Pancreas (tissue), 10 donors: ENCODE measurements around the gene MANSC4. TPM values are rescaled to one million over a fixed set of nuclear protein-coding genes. Genes with fewer than 3 reads are reported as not detected.

ENCODE experiments used
- ATAC-seq, 4 donors: fragments of 200-7000 bp; cut with Tn5 transposase; one replicate each; pipeline versions ENCODE4 v1.8.0 to v1.9.1; 2020; ENCODE audit warnings: mild to moderate bottlenecking in 4 of 4, moderate library complexity in 4 of 4
- DNase-seq, 6 donors: peaks; one replicate each; pipeline ENCODE4 v3.0.0-alpha.2; 2020
- FAIRE-seq: peaks from 2 replicates; lab custom pipeline; 2012; peaks lifted over from hg19 to GRCh38; lab: Jason Lieb, UNC
- H3K27ac ChIP-seq, 4 donors: fragments of 200-600 bp; sonication (generic); 1 replicate in 3 of 4; 2 replicates in 1 of 4; pipeline versions ENCODE4 v1.5.0 to v1.8.0; 2020
- H3K27me3 ChIP-seq, 4 donors: fragments of 200-600 bp; one replicate each; pipeline ENCODE4 v1.8.0; 2021
- H3K36me3 ChIP-seq, 3 donors: fragments of 200-600 bp; sonication (generic) in 1 of 3; one replicate each; pipeline versions ENCODE4 v1.5.0 to v1.8.0; 2020 to 2021
- H3K4me1 ChIP-seq, 3 donors: fragments of 200-600 bp; one replicate each; pipeline ENCODE4 v1.8.0; 2021
- H3K4me3 ChIP-seq, 4 donors: fragments of 200-600 bp; sonication (generic) in 2 of 4; one replicate each; pipeline versions ENCODE4 v1.5.0 to v1.8.0; 2020 to 2021
- H3K9me3 ChIP-seq, 4 donors: fragments of 200-600 bp; one replicate each; pipeline ENCODE4 v1.8.0; 2021
- WGBS, 2 donors: extraction: QIAGEN DNeasy Blood & Tissue Kit; methylation state at CpG; one replicate each; pipeline ENCODE4 v1.1.7; 2013; 5-methylcytosine and 5-hydroxymethylcytosine counted together
- intact Hi-C, 3 donors: fragments of 100-400 bp; cut with DNase I; formaldehyde crosslinking; loops; one replicate each; pipeline versions ENCODE4 v1.11.1 to v1.14.2; 2022
- polyA plus RNA-seq, 2 donors: library from polyadenylated mRNA; stranded (reverse); fragments of 200-250 nt; gene quantifications; one replicate each; pipeline ENCODE4 v1.2.3, GENCODE V29; 2013
- total RNA-seq, 6 donors: library from RNA; stranded (reverse); fragmentation: NEBNext Ultra II Directional in 4 of 6; extraction: Animal tissue kit (Norgen Biotek cat#: 25700) in 4 of 6; gene quantifications; one replicate each; pipeline versions ENCODE4 v1.2.1 to v1.2.4, GENCODE V29; 2021 to 2023
- TF ChIP-seq, protein P1 (sequence below), 4 donors: fragments of 200-600 bp; sonication (generic) in 3 of 4; IDR thresholded peaks; one replicate each; pipeline versions ENCODE4 v1.5.0 to v1.8.0; 2021; ENCODE audit warnings: antibody characterized with exemption in 4 of 4
- donor health status: healthy with polysubstance abuse.
- donor health status: DM: no; HTN: no; CAD: no; lungs with moderate emphysema.
- donor health status: DM: no; HTN: no; CAD: no.
- donor health status: control.
- donor health status: control.
- donor health status: Bipolar disorder and iron deficiency.
- donor health status: DM: yes; HTN: yes; CAD: no.
- donor health status: DM: no; HTN: no; CAD: no.
- donor health status: DM: no; HTN: no; CAD: no.
- donor health status: DM: yes; HTN: yes; CAD: no.

MANSC4 gene
- total and polyA plus RNA-seq, 8 donors, result 0.19 to 2.3 (median 0.23) TPM; not detected in 5

DNA sequence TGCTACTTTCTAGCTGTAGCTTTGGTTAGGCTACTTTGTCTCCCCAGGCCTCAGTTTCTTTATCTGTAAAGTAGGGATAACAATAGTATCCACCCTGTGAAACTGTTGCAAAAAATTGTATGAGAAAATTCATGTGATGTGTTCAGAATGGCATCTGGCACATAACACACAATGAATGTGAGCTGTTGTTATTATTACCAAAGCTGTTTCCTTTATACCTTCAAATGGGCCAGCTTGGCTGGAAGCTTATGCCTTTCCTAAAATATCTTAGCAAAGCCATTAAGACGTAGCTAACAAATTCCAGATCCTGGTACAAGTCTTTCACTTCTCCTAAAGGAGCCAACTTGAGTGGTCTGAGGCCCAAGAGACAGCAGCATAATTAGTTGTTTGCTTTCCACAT is 25.2 kb upstream of the MANSC4 start:
- DNase-seq (no peak), ATAC-seq (no peak), FAIRE-seq (no peak)
- intact Hi-C loops, result no loop called here
- Histone ChIP-seq H3K27ac (no peak overlapping the region), H3K9me3 (no peaks in the 10 kb centered on the region), H3K4me1 (peaks cover 0 to 7% (median 5%) of the 10 kb centered on the region in 3 donors), H3K4me3 (no peak overlapping the region), H3K36me3 (no peaks in the 10 kb centered on the region), H3K27me3 (no peaks in the 10 kb centered on the region)
- 0 to 73% methylated on average over 1 of the region's 1 CpG for WGBS, 2 donors
- TF ChIP-seq, protein P1, sequence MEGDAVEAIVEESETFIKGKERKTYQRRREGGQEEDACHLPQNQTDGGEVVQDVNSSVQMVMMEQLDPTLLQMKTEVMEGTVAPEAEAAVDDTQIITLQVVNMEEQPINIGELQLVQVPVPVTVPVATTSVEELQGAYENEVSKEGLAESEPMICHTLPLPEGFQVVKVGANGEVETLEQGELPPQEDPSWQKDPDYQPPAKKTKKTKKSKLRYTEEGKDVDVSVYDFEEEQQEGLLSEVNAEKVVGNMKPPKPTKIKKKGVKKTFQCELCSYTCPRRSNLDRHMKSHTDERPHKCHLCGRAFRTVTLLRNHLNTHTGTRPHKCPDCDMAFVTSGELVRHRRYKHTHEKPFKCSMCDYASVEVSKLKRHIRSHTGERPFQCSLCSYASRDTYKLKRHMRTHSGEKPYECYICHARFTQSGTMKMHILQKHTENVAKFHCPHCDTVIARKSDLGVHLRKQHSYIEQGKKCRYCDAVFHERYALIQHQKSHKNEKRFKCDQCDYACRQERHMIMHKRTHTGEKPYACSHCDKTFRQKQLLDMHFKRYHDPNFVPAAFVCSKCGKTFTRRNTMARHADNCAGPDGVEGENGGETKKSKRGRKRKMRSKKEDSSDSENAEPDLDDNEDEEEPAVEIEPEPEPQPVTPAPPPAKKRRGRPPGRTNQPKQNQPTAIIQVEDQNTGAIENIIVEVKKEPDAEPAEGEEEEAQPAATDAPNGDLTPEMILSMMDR (IDR thresholded peaks at IDR 0.05), result no peak

DNA sequence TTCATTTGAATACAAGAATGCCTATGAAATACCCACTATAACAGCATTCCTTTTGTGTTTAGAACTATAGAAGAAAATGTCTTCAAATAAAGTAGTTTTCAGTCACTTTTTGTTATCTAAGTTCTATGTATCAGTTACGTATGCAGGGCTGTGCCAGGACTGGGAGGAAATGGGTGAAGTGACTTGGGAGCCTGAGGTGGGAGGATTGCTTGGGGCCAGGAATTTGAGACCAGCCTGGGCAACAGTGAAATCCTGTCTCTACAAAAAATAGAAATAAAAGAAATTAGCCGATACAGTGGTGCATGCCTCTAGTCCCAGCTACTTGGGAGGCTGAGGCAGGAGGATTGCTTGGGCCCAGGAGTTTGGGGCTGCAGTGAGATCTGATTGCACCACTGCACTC is 22.9 kb upstream of the MANSC4 start:
- no peaks in the 10 kb centered on the region for H3K4me1 ChIP-seq
- TF ChIP-seq, protein P1 (IDR thresholded peaks at IDR 0.05), result no peak
- no peak overlapping the region for H3K4me3 ChIP-seq
- peaks cover 0 to 4% (median 0%) of the 10 kb centered on the region in 3 donors for H3K36me3 ChIP-seq
- intact Hi-C loops, result no loop called here
- no peaks in the 10 kb centered on the region for H3K9me3 ChIP-seq
- ATAC-seq, result no peak
- no peak for DNase-seq
- H3K27ac ChIP-seq, result no peak overlapping the region
- no peaks in the 10 kb centered on the region for H3K27me3 ChIP-seq
- WGBS, 2 donors, result 82 to 85% methylated on average over 2 of the region's 2 CpGs
- no peak for FAIRE-seq

DNA sequence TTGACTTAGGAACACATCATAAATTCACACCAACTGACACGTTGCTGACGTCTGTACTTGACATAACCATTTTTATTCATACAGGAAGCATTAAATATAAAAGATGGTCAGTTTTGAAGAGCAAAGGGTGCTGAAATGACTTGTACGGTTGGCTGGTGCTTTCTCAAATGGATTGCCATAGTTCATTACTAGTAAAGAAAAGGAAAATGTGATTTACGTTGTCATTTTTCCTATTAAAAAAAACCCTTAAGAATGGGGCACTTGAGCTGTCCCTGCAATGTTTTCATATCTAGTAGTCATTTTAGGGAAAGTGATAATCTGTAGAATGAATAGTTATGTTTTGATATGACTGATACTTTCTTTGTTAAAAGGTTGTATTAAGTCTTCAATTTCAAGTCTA is 22.5 kb upstream of the MANSC4 start:
- 60 to 64% methylated on average over 4 of the region's 4 CpGs for WGBS, 2 donors
- intact Hi-C loops, result no loop called here
- no peak overlapping the region for H3K27ac ChIP-seq
- H3K4me3 ChIP-seq, result no peak overlapping the region
- no peaks in the 10 kb centered on the region for H3K4me1 ChIP-seq
- H3K27me3 ChIP-seq, result no peaks in the 10 kb centered on the region
- TF ChIP-seq, protein P1 (IDR thresholded peaks at IDR 0.05), result no peak
- ATAC-seq (no peak), FAIRE-seq (no peak), DNase-seq (no peak)
- H3K36me3 ChIP-seq, result peaks cover 0 to 8% (median 0%) of the 10 kb centered on the region in 3 donors
- H3K9me3 ChIP-seq, result no peaks in the 10 kb centered on the region

DNA sequence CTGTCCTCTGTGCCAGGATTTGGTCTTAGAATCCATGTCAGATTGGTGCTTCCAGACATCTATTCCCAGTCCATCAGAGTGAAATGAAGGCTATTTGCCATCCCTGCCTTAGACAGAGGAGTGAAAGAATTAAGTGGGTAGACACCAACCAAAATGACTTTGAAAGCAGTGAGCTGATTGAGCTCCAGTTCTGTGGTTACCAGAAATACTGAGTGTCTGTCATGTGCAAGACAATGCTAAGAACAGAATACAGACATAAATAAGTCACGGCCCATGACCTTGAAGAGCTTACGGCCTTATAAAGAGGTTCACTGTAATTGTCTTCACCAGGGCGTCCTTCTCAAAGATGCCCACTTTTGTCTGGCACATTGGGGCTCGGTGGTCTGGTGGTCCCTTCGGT is 21.6 kb upstream of the MANSC4 start:
- FAIRE-seq, result no peak
- no peaks in the 10 kb centered on the region for H3K27me3 ChIP-seq
- H3K4me3 ChIP-seq, result no peak overlapping the region
- DNase-seq, result no peak
- H3K9me3 ChIP-seq, result no peaks in the 10 kb centered on the region
- no peak for ATAC-seq
- H3K27ac ChIP-seq, result no peak overlapping the region
- WGBS, 2 donors, result 83 to 85% methylated on average over 5 of the region's 5 CpGs
- TF ChIP-seq, protein P1 (IDR thresholded peaks at IDR 0.05), result no peak
- H3K36me3 ChIP-seq, result peaks cover 0 to 9% (median 0%) of the 10 kb centered on the region in 3 donors
- intact Hi-C loops, result no loop called here
- no peaks in the 10 kb centered on the region for H3K4me1 ChIP-seq

DNA sequence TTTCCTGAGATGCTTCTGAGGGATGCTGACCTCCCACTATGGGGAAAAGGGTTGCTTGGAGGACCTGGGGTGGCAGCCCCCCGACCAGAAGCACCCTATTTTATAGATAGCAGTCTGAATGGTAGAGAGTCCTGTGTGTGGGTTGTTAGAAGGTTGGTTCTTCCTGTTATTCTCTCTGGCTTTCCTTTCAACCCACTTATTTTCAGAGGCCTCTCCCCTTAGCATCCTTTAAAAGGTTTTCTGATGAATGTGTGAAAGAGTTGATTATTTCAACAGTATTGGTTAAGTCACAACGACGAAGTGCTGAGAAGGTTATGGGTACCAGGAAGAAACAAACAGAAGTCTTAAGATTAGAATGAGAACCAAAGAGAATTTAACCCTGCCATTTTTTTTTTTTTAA is 20.8 kb upstream of the MANSC4 start:
- no peak overlapping the region for H3K4me3 ChIP-seq
- intact Hi-C loops, result no loop called here
- H3K27me3 ChIP-seq, result no peaks in the 10 kb centered on the region
- H3K9me3 ChIP-seq, result no peaks in the 10 kb centered on the region
- DNase-seq (no peak), ATAC-seq (no peak), FAIRE-seq (no peak)
- TF ChIP-seq, protein P1 (IDR thresholded peaks at IDR 0.05), result no peak
- WGBS, 2 donors, result 67 to 74% methylated on average over 3 of the region's 3 CpGs
- no peaks in the 10 kb centered on the region for H3K4me1 ChIP-seq
- H3K36me3 ChIP-seq, result peaks cover 0 to 9% (median 0%) of the 10 kb centered on the region in 3 donors
- H3K27ac ChIP-seq, result no peak overlapping the region
